ENCODE results near the gene EPB41L4B. TPM values are rescaled to one million over a fixed set of nuclear protein-coding genes. Genes with fewer than 3 reads are reported as not detected.
A peak's percentile ranks its signal among the peaks of the same experiment; 100 is the strongest.

Gene EPB41L4B
- total and polyA plus RNA-seq, 2 of the 13 experiments (the other 11 are each of a cell fraction or from before 2014, with no cell fraction given), result 17.6 to 22.1 TPM

DNA sequence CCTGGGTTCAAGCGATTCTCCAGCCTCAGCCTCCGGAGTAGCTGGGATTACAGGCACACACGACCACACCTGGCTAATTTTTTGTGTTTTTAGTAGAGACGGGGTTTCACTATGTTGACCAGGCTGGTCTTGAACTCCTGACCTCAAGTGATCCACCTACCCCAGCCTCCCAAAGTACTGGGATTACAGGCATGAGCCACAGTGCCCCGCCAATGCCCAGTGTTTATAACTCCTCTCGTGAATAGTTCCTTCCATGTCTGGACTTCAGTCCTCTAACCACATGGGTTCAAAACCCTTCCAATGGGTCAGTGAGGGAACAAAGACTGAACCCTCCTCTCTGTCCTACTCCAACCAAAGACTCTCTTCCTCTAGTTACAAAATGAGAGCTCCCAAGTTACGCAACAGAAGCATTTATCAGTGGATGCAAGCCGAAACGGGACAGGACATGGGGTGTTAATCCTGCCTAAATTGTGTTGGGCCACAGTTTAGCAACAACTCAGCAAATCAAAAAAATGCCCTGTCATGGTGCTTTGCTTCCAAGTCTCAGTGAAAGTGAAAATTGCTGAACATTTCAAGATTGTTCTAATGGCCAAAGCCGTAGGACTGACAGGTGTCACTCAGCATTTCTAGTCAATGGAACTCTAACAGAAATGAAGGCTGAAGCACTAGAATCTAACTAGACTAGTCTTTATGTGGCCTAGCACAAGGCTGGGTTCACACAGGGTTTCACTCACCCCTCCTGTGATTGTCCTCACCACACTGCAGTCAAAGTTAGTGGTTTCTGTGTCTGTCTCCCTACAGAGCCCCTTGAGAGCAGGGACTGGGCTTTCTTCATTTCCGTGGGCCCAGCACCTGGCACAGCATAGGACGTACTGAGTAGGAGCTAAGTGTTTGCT is 197.9 kb downstream of the EPB41L4B start (continued):
- TF ChIP-seq, protein P1, sequence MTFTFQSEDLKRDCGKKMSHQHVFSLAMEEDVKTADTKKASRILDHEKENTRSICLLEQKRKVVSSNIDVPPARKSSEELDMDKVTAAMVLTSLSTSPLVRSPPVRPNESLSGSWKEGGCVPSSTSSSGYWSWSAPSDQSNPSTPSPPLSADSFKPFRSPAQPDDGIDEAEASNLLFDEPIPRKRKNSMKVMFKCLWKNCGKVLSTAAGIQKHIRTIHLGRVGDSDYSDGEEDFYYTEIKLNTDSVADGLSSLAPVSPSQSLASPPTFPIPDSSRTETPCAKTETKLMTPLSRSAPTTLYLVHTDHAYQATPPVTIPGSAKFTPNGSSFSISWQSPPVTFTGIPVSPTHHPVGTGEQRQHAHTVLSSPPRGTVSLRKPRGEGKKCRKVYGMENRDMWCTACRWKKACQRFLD (CRISPR knock-in tag; IDR thresholded peaks at IDR 0.05; ENCODE audit: borderline replicate concordance), result no peak
- TF ChIP-seq NR1H2 (CRISPR knock-in tag; IDR thresholded peaks at IDR 0.05; ENCODE audit: borderline replicate concordance, low read depth), result no peak
- no peak for TF ChIP-seq ZNF251 (CRISPR knock-in tag; IDR thresholded peaks at IDR 0.05)
- peak; percentile 93 for TF ChIP-seq CEBPG (CRISPR knock-in tag; IDR thresholded peaks at IDR 0.05)
- no peak for TF ChIP-seq ZNF335 (CRISPR knock-in tag; IDR thresholded peaks at IDR 0.05)
- TF ChIP-seq ZNF709 (CRISPR knock-in tag; IDR thresholded peaks at IDR 0.05), result no peak
- no peak for TF ChIP-seq ZNF230 (CRISPR knock-in tag; IDR thresholded peaks at IDR 0.05)
- 0 out of 2 replicates have a peak, but pooled peaks have one; percentile 42 for TF ChIP-seq TP53 (CRISPR knock-in tag; conservative IDR thresholded peaks at IDR 0.05)
- TF ChIP-seq MXD4 (CRISPR knock-in tag; IDR thresholded peaks at IDR 0.05), result no peak
- no peak for TF ChIP-seq ZNF652 (CRISPR knock-in tag; IDR thresholded peaks at IDR 0.05; ENCODE audit: borderline replicate concordance, low read depth)
- no peak for TF ChIP-seq ZNF180 (CRISPR knock-in tag; IDR thresholded peaks at IDR 0.05; ENCODE audit: borderline replicate concordance, low read depth)
- no peak for TF ChIP-seq CBFB (CRISPR knock-in tag; IDR thresholded peaks at IDR 0.05)
- no peak for TF ChIP-seq ZGPAT (CRISPR knock-in tag; IDR thresholded peaks at IDR 0.05)
- no peak for TF ChIP-seq MED8 (CRISPR knock-in tag; IDR thresholded peaks at IDR 0.05; ENCODE audit: insufficient replicate concordance)
- TF ChIP-seq POGZ (CRISPR knock-in tag; IDR thresholded peaks at IDR 0.05), result no peak
- no peak for TF ChIP-seq ZNF12 (CRISPR knock-in tag; IDR thresholded peaks at IDR 0.05)
- no peak for TF ChIP-seq MIER3 (CRISPR knock-in tag; IDR thresholded peaks at IDR 0.05; ENCODE audit: borderline replicate concordance)
- no peak for TF ChIP-seq ZNF576 (CRISPR knock-in tag; IDR thresholded peaks at IDR 0.05)
- TF ChIP-seq MYC (CRISPR knock-in tag; IDR thresholded peaks at IDR 0.05; ENCODE audit: borderline replicate concordance), result no peak
- 0 out of 2 replicates have a peak, but pooled peaks have one; percentile 20 for TF ChIP-seq ZKSCAN8 (CRISPR knock-in tag; IDR thresholded peaks at IDR 0.05; ENCODE audit: borderline replicate concordance)
- TF ChIP-seq MAFG (CRISPR knock-in tag; IDR thresholded peaks at IDR 0.05), result 0 out of 2 replicates have a peak, but pooled peaks have one; percentile 65
- no peak for TF ChIP-seq ZNF563 (CRISPR knock-in tag; IDR thresholded peaks at IDR 0.05)
- TF ChIP-seq ZNF331 (CRISPR knock-in tag; IDR thresholded peaks at IDR 0.05), result no peak
- TF ChIP-seq, protein P2, sequence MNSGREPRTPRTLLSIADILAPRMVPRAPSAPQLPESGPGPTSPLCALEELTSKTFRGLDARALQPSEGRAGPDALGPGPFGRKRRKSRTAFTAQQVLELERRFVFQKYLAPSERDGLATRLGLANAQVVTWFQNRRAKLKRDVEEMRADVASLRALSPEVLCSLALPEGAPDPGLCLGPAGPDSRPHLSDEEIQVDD (CRISPR knock-in tag; IDR thresholded peaks at IDR 0.05; ENCODE audit: borderline replicate concordance), result no peak
- peak; percentile 43; the same call in 1 of the 2 replicates for TF ChIP-seq HNF1B (CRISPR knock-in tag; IDR thresholded peaks at IDR 0.05)

Measured in HepG2 (cell line).